Omental fat pad (tissue), 4 donors: Measurements from ENCODE around the gene SPINT3. TPM values are rescaled to one million over a fixed set of nuclear protein-coding genes. Genes with fewer than 3 reads are reported as not detected.

Experiments
- ATAC-seq: fragments of 150-250 bp; one replicate; pipeline ENCODE4 v1.9.1; 2016; ENCODE audit warnings: mild to moderate bottlenecking, moderate library complexity; ENCODE audit not compliant: low FRiP score
- DNase-seq: peaks from one replicate; pipeline ENCODE4 v3.0.0-alpha.2; 2019; ENCODE audit warnings: low spot score
- total RNA-seq, 4 donors: library from RNA; depleted of rRNA; stranded (reverse); fragments of >200 nt; gene quantifications; one replicate each; pipeline ENCODE4 v1.1.0, GENCODE V29; 2016
- TF ChIP-seq, protein P1 (sequence below), 3 donors: fragments of 450-650 bp; IDR thresholded peaks; one replicate each; pipeline ENCODE4 v1.5.1; 2016 to 2017; ENCODE audit warnings: antibody characterized with exemption in 3 of 3, mild to moderate bottlenecking in 3 of 3, moderate library complexity in 2 of 3

Gene SPINT3
- not detected for total RNA-seq

DNA sequence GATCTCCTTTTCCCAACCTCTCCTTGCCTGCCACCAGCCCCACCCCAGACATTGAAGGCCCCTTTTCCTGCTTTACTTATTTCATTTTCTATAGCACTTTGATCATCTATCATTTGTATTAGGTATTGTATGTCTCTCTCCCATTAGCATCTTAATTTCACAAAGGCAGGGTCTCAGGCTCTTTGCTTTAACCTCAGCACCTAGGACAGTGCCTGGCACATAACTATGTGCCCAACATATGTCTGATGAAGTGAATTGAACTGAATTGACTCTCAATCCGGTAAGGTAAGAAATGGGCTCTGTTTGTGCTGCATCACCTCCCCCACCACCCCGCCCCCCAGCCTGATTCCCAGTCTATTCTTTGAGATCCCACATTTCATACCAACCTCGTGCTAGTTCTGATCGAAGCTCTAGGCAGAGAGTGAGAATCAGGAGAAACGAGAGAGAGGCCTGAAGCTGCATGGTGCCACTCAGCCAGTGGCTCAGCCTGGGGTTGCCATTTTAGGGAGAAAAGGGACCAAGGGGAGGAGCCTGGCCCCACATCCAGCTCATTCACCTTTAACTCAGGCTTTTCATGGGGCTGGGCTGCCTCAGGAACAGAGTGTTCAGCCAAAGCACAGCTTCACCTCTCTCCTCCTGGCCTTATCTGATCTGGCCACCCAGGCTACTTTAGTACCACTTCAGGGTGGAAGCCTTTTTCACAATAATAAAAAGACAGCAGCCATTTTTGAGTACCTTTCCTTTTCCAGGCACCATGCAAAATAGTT, at the start of gene SPINT3:
Gene SPINT3, minus strand, starts transcription at position 476 of the 767 bp plus-strand sequence. Its CDS starts 14 bp downstream, at position 462.
- ATAC-seq (no peak), DNase-seq (no peak)
- TF ChIP-seq, protein P1, sequence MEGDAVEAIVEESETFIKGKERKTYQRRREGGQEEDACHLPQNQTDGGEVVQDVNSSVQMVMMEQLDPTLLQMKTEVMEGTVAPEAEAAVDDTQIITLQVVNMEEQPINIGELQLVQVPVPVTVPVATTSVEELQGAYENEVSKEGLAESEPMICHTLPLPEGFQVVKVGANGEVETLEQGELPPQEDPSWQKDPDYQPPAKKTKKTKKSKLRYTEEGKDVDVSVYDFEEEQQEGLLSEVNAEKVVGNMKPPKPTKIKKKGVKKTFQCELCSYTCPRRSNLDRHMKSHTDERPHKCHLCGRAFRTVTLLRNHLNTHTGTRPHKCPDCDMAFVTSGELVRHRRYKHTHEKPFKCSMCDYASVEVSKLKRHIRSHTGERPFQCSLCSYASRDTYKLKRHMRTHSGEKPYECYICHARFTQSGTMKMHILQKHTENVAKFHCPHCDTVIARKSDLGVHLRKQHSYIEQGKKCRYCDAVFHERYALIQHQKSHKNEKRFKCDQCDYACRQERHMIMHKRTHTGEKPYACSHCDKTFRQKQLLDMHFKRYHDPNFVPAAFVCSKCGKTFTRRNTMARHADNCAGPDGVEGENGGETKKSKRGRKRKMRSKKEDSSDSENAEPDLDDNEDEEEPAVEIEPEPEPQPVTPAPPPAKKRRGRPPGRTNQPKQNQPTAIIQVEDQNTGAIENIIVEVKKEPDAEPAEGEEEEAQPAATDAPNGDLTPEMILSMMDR (IDR thresholded peaks at IDR 0.05), result no peak

- no peak for ATAC-seq
These were observed 49.4 kb upstream of the SPINT3 start for GRCh38 chr20:45564760-45565276.

GRCh38 chr20:45555198-45555597, 39.8 kb upstream of the SPINT3 start:
- TF ChIP-seq, protein P1 (IDR thresholded peaks at IDR 0.05), result no peak
- ATAC-seq (no peak), DNase-seq (no peak)

More at GRCh38 chr20:45564760-45565276, 49.4 kb upstream of the SPINT3 start:
- TF ChIP-seq, protein P1 (IDR thresholded peaks at IDR 0.05), result no peak
- DNase-seq, result no peak

- DNase-seq (no peak), ATAC-seq (no peak)
- TF ChIP-seq, protein P1 (IDR thresholded peaks at IDR 0.05), result no peak
These were observed 37.0 kb upstream of the SPINT3 start for GRCh38 chr20:45552456-45552855.

DNA sequence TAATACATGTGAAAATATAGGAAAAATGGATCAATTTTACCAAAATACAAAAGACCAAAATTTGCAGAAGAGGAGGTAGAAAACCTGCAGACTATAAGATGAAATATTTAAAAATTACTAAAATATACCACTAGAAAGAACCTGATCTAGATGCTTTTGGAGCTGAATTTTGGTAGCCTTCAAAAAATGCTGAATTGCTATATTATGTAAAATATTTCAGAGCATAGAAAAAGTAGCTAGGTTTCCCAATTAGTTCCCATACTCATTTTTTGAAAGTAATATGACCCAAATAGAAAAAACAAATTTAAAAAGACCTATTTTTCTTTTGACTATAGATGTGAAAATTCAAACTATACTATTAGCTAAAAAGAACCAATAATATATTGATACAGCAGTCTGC, 35.3 kb upstream of the SPINT3 start:
- ATAC-seq, result no peak
- TF ChIP-seq, protein P1 (IDR thresholded peaks at IDR 0.05), result no peak
- DNase-seq, result no peak

- TF ChIP-seq, protein P1 (IDR thresholded peaks at IDR 0.05), result no peak
- no peak for DNase-seq
- no peak for ATAC-seq
These were observed 33.0 kb upstream of the SPINT3 start for GRCh38 chr20:45548410-45548809.
